Activated B cell treated with CpG ODN at 0.5 μM for 24 hours (primary cell): ENCODE data around the gene PANX1. TPM values are rescaled to one million over a fixed set of nuclear protein-coding genes. Genes with fewer than 3 reads are reported as not detected.
A peak's percentile ranks its signal among the peaks of the same experiment; 100 is the strongest.

Experiments used
- ATAC-seq: fragments of 200-7000 bp; cut with Tn5 transposase; one replicate; pipeline ENCODE4 v1.10.0; 2021; ENCODE audit warnings: low read depth, mild to moderate bottlenecking, moderate library complexity
- CTCF ChIA-PET: fragments of 350-600 bp; sonication (Branson Sonifier 250); formaldehyde crosslinking; loops from one replicate; lab custom pipeline; 2021; ENCODE audit warnings: antibody characterized with exemption; lab: Charles Lee
- POLR2A ChIA-PET: fragments of 350-600 bp; sonication (Branson Sonifier 250); formaldehyde crosslinking; loops from one replicate; lab custom pipeline; 2021; ENCODE audit warnings: antibody characterized with exemption; lab: Charles Lee
- DNase-seq: peaks from one replicate; pipeline ENCODE4 v3.0.0; 2022
- H3K27ac Mint-ChIP-seq: one replicate; pipeline ENCODE4 v1.8.0; 2020; ENCODE audit warnings: mixed read lengths
- H3K27me3 Mint-ChIP-seq: one replicate; pipeline ENCODE4 v1.8.0; 2021; ENCODE audit warnings: mixed read lengths
- H3K36me3 Mint-ChIP-seq: one replicate; pipeline ENCODE4 v1.8.0; 2021; ENCODE audit warnings: low read depth, mixed read lengths
- H3K4me1 Mint-ChIP-seq: one replicate; pipeline ENCODE4 v1.8.0; 2021; ENCODE audit warnings: mixed read lengths
- H3K4me3 Mint-ChIP-seq: one replicate; pipeline ENCODE4 v1.8.0; 2020; ENCODE audit warnings: mild to moderate bottlenecking, mixed read lengths
- H3K9me3 Mint-ChIP-seq: one replicate; pipeline ENCODE4 v1.8.0; 2020; ENCODE audit warnings: mixed read lengths
- intact Hi-C: fragments of 100-400 bp; cut with micrococcal nuclease; formaldehyde crosslinking; loops from one replicate; pipeline ENCODE4 v1.15.1; 2024
- total RNA-seq: library from RNA; stranded (reverse); gene quantifications from 2 replicates; pipeline ENCODE4 v1.2.3, GENCODE V29; 2022
- TF ChIP-seq, protein P1 (sequence below): fragments of 200-600 bp; IDR thresholded peaks from one replicate; pipeline ENCODE4 v1.8.0; 2022; ENCODE audit warnings: antibody characterized with exemption, mild to moderate bottlenecking

PANX1 gene, protein sequence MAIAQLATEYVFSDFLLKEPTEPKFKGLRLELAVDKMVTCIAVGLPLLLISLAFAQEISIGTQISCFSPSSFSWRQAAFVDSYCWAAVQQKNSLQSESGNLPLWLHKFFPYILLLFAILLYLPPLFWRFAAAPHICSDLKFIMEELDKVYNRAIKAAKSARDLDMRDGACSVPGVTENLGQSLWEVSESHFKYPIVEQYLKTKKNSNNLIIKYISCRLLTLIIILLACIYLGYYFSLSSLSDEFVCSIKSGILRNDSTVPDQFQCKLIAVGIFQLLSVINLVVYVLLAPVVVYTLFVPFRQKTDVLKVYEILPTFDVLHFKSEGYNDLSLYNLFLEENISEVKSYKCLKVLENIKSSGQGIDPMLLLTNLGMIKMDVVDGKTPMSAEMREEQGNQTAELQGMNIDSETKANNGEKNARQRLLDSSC
- total RNA-seq = 9.2 and 11.2 TPM in 2 replicates

DNA sequence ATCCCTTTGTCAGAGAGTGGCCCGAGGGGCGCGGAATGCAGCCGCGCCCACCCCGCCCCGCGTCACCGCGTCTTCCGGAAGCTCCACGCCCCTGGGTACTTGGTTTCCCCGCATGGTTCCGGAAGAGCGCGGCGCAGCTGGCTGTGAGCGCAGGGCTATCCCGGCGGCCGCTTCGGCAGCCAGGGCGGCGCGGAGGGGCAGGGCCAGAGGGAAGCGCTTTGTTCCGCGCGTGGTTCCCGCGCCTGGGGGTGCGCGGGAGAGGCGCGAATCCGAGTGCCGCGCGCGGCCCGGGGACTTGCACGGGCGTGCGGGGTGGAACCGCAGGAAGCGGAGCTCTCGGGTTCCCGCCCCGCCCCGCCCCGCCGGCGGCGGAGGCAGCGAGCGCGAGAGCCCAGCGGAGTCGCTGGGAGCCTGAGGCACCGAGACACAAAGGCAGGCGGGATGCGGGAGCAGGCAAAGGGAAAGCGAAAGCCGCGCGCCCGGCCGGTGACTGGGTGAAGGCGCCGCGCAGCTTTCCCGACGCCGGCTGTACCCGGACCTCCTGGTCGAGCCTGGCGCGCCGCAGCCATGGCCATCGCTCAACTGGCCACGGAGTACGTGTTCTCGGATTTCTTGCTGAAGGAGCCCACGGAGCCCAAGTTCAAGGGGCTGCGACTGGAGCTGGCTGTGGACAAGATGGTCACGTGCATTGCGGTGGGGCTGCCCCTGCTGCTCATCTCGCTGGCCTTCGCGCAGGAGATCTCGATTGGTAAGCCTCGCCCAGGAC lies at the start of gene PANX1:
Gene PANX1, plus strand, starts transcription at position 96 of the 766 bp plus-strand sequence. Its CDS starts 472 bp downstream, at position 568.
- Mint-ChIP-seq H3K4me3 (no peak within 1 kb of the TSS), H3K4me1 (peaks cover 27% of the 10 kb centered on the region), H3K27me3 (no peaks in the 10 kb centered on the region), H3K9me3 (no peaks in the 10 kb centered on the region), H3K27ac (peak within 1 kb of the TSS; percentile 93), H3K36me3 (peaks cover 6% of the 10 kb centered on the region)
- TF ChIP-seq, protein P1, sequence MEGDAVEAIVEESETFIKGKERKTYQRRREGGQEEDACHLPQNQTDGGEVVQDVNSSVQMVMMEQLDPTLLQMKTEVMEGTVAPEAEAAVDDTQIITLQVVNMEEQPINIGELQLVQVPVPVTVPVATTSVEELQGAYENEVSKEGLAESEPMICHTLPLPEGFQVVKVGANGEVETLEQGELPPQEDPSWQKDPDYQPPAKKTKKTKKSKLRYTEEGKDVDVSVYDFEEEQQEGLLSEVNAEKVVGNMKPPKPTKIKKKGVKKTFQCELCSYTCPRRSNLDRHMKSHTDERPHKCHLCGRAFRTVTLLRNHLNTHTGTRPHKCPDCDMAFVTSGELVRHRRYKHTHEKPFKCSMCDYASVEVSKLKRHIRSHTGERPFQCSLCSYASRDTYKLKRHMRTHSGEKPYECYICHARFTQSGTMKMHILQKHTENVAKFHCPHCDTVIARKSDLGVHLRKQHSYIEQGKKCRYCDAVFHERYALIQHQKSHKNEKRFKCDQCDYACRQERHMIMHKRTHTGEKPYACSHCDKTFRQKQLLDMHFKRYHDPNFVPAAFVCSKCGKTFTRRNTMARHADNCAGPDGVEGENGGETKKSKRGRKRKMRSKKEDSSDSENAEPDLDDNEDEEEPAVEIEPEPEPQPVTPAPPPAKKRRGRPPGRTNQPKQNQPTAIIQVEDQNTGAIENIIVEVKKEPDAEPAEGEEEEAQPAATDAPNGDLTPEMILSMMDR = no peak
- DNase-seq (peak; percentile 69), ATAC-seq (peak; percentile 85)
- ChIA-PET CTCF (interaction anchor here (1.3 to 1.4 kb wide), 2 partner anchors 11 to 55 kb away, joined by 4 to 6 read pairs; no protein-coding TSS in a partner anchor), POLR2A (interaction anchor here (0.7 to 3.3 kb wide), 13 partner anchors 10 to 1662 kb away, joined by 3 to 19 read pairs (median 5); partner anchors contain the start of genes ANKRD49, C11orf54, CEP295 and CWC15)
- intact Hi-C loops = loop anchor here (1.0 to 5.0 kb wide), 7 partner anchors 22 to 932 kb away; partner anchors contain the start of genes ANKRD49, C11orf54, CEP295 and MED17

DNA sequence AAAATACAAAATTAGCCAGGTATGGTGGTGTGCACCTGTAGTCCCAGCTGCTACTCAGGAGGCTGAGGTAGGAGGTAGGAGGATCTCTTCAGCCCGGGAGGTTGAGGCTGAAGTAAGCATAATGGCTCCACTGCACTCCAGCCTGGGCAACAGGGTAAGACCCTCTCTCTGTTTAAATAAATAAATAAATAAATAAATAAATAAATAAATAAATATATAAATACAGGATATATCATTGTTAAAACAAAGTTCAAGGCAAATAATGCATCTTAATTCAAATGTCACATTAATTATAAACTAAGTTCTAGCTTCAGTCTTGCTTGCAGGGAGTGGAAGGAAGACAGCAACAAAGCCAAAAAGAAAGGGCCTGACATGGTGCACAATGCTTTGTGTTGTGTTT lies 44.5 kb upstream of the PANX1 start:
- H3K4me3 Mint-ChIP-seq = no peak overlapping the region
- ATAC-seq = no peak
- TF ChIP-seq, protein P1 = no peak
- H3K4me1 Mint-ChIP-seq = no peaks in the 10 kb centered on the region
- no peak for DNase-seq
- CTCF ChIA-PET = no interaction called here
- H3K36me3 Mint-ChIP-seq = no peaks in the 10 kb centered on the region
- H3K27ac Mint-ChIP-seq = no peak overlapping the region
- intact Hi-C loops = no loop called here
- H3K9me3 Mint-ChIP-seq = no peaks in the 10 kb centered on the region
- POLR2A ChIA-PET = no interaction called here
- H3K27me3 Mint-ChIP-seq = peaks cover 3% of the 10 kb centered on the region

DNA sequence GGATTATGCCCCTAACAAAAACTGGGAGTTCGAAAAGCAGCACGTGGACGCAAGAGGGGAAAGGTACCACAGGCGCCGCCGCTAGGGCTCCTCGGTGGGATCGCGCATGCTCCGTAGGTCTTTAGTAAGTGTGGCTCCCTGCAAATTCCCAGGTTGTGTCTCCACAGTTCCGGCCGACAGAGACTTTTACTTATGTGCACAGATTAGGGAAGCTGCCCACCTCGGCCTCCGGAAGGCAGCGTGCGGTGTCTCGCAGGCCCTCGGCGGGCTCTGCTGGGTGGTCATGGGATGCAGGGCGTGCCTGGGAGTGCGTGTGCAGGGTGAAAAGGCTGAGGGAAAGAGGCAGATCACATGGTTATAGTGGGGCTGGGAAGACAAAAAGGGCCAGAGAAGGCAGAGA lies 39.7 kb upstream of the PANX1 start:
- intact Hi-C loops = no loop called here
- no peaks in the 10 kb centered on the region for H3K4me1 Mint-ChIP-seq
- H3K27me3 Mint-ChIP-seq = peaks cover 3% of the 10 kb centered on the region
- ChIA-PET CTCF (no interaction called here), POLR2A (no interaction called here)
- H3K4me3 Mint-ChIP-seq = no peak overlapping the region
- no peaks in the 10 kb centered on the region for H3K36me3 Mint-ChIP-seq
- ATAC-seq (no peak), DNase-seq (no peak)
- H3K9me3 Mint-ChIP-seq = no peaks in the 10 kb centered on the region
- TF ChIP-seq, protein P1 = no peak
- H3K27ac Mint-ChIP-seq = no peak overlapping the region

DNA sequence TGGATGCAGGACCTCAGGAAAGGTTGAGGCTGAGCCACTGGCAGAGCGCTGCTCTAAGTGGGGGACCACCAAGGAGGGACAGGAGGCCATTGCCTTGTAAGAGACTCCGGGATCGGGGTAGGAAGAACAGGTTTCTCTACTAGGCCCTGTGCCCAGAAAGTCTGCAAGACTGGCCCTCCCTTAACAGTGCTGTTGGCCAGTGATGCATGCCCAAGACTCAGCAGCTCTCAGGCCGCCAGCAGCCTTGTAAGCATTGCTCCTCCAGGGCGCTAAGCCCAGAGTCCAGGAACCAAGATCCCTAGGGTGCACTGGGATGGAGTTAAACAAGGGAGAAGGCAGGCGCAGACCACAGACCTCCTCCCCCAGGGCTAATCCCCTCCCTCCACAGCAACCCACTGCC lies 39.3 kb upstream of the PANX1 start:
- peaks cover 3% of the 10 kb centered on the region for H3K27me3 Mint-ChIP-seq
- H3K27ac Mint-ChIP-seq = no peak overlapping the region
- H3K9me3 Mint-ChIP-seq = no peaks in the 10 kb centered on the region
- no peak for ATAC-seq
- POLR2A ChIA-PET = no interaction called here
- no peak for DNase-seq
- CTCF ChIA-PET = no interaction called here
- TF ChIP-seq, protein P1 = no peak
- H3K4me3 Mint-ChIP-seq = no peak overlapping the region
- H3K36me3 Mint-ChIP-seq = no peaks in the 10 kb centered on the region
- no peaks in the 10 kb centered on the region for H3K4me1 Mint-ChIP-seq
- intact Hi-C loops = no loop called here

DNA sequence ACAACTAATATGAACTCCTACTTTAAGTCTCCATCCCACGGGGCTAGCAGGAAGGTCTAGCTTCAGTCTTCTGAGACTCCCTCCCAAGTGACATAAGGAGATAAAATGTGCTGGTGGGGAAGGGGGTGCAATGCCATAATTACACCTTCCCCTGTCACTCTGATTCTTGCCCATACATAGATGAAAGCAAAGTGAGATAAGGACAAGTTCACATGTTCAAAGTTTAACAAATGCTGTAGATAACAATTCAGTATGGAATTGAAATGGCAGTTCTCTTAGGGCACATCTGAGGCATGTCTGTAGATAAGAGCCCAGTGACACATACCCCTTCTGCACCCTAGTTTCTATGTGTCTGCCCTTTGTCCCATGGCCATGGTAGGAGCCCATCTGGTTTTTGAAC lies 38.2 kb upstream of the PANX1 start:
- CTCF ChIA-PET = no interaction called here
- Mint-ChIP-seq H3K27ac (no peak overlapping the region), H3K36me3 (no peaks in the 10 kb centered on the region), H3K9me3 (no peaks in the 10 kb centered on the region), H3K27me3 (peaks cover 3% of the 10 kb centered on the region), H3K4me1 (no peaks in the 10 kb centered on the region), H3K4me3 (no peak overlapping the region)
- ATAC-seq (no peak), DNase-seq (no peak)
- intact Hi-C loops = no loop called here
- TF ChIP-seq, protein P1 = no peak
- POLR2A ChIA-PET = no interaction called here
